Thyroid gland (tissue), 4 donors: ENCODE measurements around the gene ABCC8. TPM values are rescaled to one million over a fixed set of nuclear protein-coding genes. Genes with fewer than 3 reads are reported as not detected.

Source experiments
- DNase-seq, 2 donors: peaks; one replicate each; pipeline ENCODE4 v3.0.0-alpha.2; 2019
- H3K27ac ChIP-seq, 3 donors: fragments of 200-600 bp; sonication (generic); 1 replicate in 2 of 3; 2 replicates in 1 of 3; pipeline ENCODE4 v1.5.1; 2016 to 2019; ENCODE audit warnings: mild to moderate bottlenecking in 1 of 3, moderate library complexity in 1 of 3
- H3K27me3 ChIP-seq: fragments of 200-600 bp; sonication (generic); one replicate; pipeline ENCODE4 v1.5.1; 2019
- H3K36me3 ChIP-seq, 2 donors: fragments of 200-600 bp; sonication (generic); one replicate each; pipeline ENCODE4 v1.5.1; 2016 to 2019
- H3K4me1 ChIP-seq, 2 donors: fragments of 200-600 bp; sonication (generic); one replicate each; pipeline ENCODE4 v1.5.1; 2017 to 2019
- H3K4me3 ChIP-seq, 3 donors: fragments of 200-600 bp; sonication (generic); replicated peaks in 1 of 3; 1 replicate in 2 of 3; 2 replicates in 1 of 3; pipeline ENCODE4 v1.5.1; 2016; ENCODE audit warnings: mild to moderate bottlenecking in 1 of 3
- H3K9me3 ChIP-seq: fragments of 200-600 bp; sonication (generic); one replicate; pipeline ENCODE4 v1.5.1; 2017
- CTCF ChIP-seq, 6 experiments: fragments of 200-600 bp in 3 of 6; fragments of 450-650 bp in 3 of 6; sonication (generic) in 3 of 6; IDR thresholded peaks; one replicate each; pipeline ENCODE4 v1.5.1; 2016 to 2019; ENCODE audit warnings: antibody characterized with exemption in 6 of 6, mild to moderate bottlenecking in 2 of 6, inconsistent platforms in 1 of 6, moderate library complexity in 1 of 6
- POLR2A ChIP-seq, 2 donors: fragments of 450-650 bp; IDR thresholded peaks; one replicate each; pipeline ENCODE4 v1.6.1; 2017; ENCODE audit warnings: antibody characterized with exemption in 2 of 2, mild to moderate bottlenecking in 2 of 2, moderate library complexity in 1 of 2
- WGBS, 2 donors: methylation state at CpG; one replicate each; pipeline ENCODE4 v1.1.5; 2017; 5-methylcytosine and 5-hydroxymethylcytosine counted together
- intact Hi-C: fragments of 100-400 bp; cut with DNase I; formaldehyde crosslinking; loops from one replicate; pipeline ENCODE4 v1.15.1; 2023
- total RNA-seq, 4 donors: library from RNA; depleted of rRNA; stranded (reverse); fragments of >200 nt; gene quantifications; one replicate each; pipeline ENCODE4 v1.2.3, GENCODE V29; 2016

ABCC8 gene
- total RNA-seq, 4 donors from 2014 or later: 10.9 to 19.1 (median 15.1) TPM

- Histone ChIP-seq H3K4me3 (no peak overlapping the region), H3K36me3 (no peaks in the 10 kb centered on the region), H3K27me3 (no peaks in the 10 kb centered on the region), H3K4me1 (peaks cover 40 to 44% of the 10 kb centered on the region in 2 donors), H3K9me3 (no peaks in the 10 kb centered on the region), H3K27ac (peak overlapping the region in 2 of 3 donors; percentile 93 to 98)
- 90 to 91% methylated on average over 6 to 8 of the region's 8 CpGs for WGBS, 2 donors
- intact Hi-C loops: no loop called here
- no peak for DNase-seq
- TF ChIP-seq POLR2A (IDR thresholded peaks at IDR 0.05) (no peak), CTCF (IDR thresholded peaks at IDR 0.05) (no peak)
Measured at GRCh38 chr11:17401841-17402240, 74.8 kb downstream of the ABCC8 start.

GRCh38 chr11:17401316-17401715 lies 75.3 kb downstream of the ABCC8 start:
- no peaks in the 10 kb centered on the region for H3K36me3 ChIP-seq
- intact Hi-C loops: no loop called here
- WGBS, 2 donors: 86% methylated on average over 2 of the region's 2 CpGs
- TF ChIP-seq POLR2A (IDR thresholded peaks at IDR 0.05) (no peak), CTCF (IDR thresholded peaks at IDR 0.05) (no peak)
- no peak overlapping the region for H3K4me3 ChIP-seq
- no peaks in the 10 kb centered on the region for H3K27me3 ChIP-seq
- DNase-seq: no peak
- H3K27ac ChIP-seq: no peak overlapping the region
- H3K9me3 ChIP-seq: no peaks in the 10 kb centered on the region
- peaks cover 34 to 39% of the 10 kb centered on the region in 2 donors for H3K4me1 ChIP-seq

- TF ChIP-seq CTCF (IDR thresholded peaks at IDR 0.05) (no peak), POLR2A (IDR thresholded peaks at IDR 0.05) (no peak)
- Histone ChIP-seq H3K27me3 (no peaks in the 10 kb centered on the region), H3K27ac (no peak overlapping the region), H3K4me1 (peaks cover 24 to 33% of the 10 kb centered on the region in 2 donors), H3K9me3 (no peaks in the 10 kb centered on the region), H3K36me3 (no peaks in the 10 kb centered on the region), H3K4me3 (no peak overlapping the region)
- WGBS, 2 donors: 88 to 93% methylated on average over 19 of the region's 19 CpGs
- no peak for DNase-seq
- intact Hi-C loops: no loop called here
Measured at GRCh38 chr11:17400048-17400775, 76.4 kb downstream of the ABCC8 start.

DNA sequence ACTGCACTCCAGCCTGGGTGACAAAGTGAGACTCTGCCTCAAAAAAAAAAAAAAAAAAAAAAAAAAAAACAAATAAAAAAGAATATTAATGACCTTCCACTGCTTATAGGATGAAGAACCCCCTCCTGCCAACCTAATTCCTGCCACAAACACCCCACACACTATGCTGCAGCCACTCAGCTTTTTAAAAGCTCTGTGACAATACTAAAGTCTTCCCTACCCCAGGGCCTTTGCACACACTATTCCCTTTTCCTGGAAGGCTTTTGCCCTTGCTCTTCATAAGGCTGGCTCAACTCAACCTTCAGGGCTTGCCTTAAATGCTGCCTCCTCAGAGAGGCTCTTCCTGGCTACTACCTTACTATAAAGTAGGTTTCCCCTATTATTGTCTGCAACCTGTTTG lies 77.4 kb downstream of the ABCC8 start:
- Histone ChIP-seq H3K27ac (no peak overlapping the region), H3K4me1 (peaks cover 21 to 31% of the 10 kb centered on the region in 2 donors), H3K36me3 (no peaks in the 10 kb centered on the region), H3K27me3 (no peaks in the 10 kb centered on the region), H3K4me3 (no peak overlapping the region), H3K9me3 (no peaks in the 10 kb centered on the region)
- intact Hi-C loops: no loop called here
- no peak for TF ChIP-seq POLR2A (IDR thresholded peaks at IDR 0.05)
- no peak for TF ChIP-seq CTCF (IDR thresholded peaks at IDR 0.05)
- no peak for DNase-seq

GRCh38 chr11:17397311-17398002 lies 79.2 kb downstream of the ABCC8 start:
- intact Hi-C loops: no loop called here

More at GRCh38 chr11:17397311-17398002, 79.2 kb downstream of the ABCC8 start:
- Histone ChIP-seq H3K27me3 (no peaks in the 10 kb centered on the region), H3K4me1 (peaks cover 7 to 15% of the 10 kb centered on the region in 2 donors), H3K27ac (no peak overlapping the region), H3K36me3 (no peaks in the 10 kb centered on the region), H3K9me3 (no peaks in the 10 kb centered on the region), H3K4me3 (no peak overlapping the region)
- TF ChIP-seq POLR2A (IDR thresholded peaks at IDR 0.05): no peak
- TF ChIP-seq CTCF (IDR thresholded peaks at IDR 0.05): no peak
- 85 to 98% methylated on average over 11 to 12 of the region's 14 CpGs for WGBS, 2 donors
- no peak for DNase-seq
